TTC549 (cell line): ENCODE results near the gene SPEM3.
"Not testable (repeated sequence)": the region's sequence is repeated elsewhere in the genome, so short reads cannot be mapped to it uniquely, and the experiment has no call there.

Experiments
- FAIRE-seq: peaks from 2 replicates; lab custom pipeline; 2012; peaks lifted over from hg19 to GRCh38; lab: Jason Lieb, UNC

Gene SPEM3

DNA sequence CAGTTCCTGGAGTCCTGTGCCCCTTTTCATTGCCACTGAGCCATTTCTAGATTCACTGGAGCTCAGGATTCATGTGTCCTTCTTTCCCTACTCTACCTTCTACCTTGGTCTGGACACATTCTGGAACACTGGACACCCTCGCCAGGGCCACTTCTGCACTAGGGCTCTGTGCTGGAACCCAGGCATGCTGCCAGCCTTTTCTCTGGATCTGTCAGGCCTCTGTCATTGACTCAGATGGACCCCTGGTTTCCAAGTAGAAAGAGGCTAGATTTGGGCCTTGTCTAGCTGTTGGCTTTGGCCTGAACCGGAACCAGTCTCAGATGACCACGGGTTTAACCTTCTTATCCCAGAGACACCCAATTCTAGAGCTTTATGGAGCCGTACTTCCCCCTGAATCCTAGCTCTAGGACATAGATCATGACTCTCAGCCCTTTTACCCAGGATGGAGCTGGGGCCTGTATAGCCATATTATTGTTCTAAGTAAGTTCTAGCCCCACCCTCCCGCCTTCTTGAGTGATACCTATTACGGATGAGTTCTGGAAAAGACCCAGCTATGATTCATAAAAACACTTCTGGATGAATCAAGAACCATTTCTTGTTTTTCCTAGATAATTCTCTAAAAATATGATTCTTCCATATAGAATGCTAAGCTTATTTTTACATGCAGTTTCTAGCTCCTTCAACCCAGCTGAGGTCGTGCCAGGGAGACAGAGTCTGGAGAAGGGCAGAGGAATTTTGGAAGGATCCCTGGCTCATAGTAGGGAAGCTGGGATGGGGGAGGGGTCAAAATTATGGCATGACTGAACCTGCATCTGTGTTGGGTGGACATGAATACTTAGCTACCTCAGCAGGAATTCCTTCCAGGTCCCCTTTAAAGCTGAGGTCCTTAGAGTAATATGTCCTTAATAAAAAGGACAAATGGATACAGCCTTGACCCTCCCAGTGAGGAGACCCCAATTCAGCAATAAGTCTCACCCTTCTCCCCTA, 15.1 kb downstream of the SPEM3 start:
- FAIRE-seq, result no peak

DNA sequence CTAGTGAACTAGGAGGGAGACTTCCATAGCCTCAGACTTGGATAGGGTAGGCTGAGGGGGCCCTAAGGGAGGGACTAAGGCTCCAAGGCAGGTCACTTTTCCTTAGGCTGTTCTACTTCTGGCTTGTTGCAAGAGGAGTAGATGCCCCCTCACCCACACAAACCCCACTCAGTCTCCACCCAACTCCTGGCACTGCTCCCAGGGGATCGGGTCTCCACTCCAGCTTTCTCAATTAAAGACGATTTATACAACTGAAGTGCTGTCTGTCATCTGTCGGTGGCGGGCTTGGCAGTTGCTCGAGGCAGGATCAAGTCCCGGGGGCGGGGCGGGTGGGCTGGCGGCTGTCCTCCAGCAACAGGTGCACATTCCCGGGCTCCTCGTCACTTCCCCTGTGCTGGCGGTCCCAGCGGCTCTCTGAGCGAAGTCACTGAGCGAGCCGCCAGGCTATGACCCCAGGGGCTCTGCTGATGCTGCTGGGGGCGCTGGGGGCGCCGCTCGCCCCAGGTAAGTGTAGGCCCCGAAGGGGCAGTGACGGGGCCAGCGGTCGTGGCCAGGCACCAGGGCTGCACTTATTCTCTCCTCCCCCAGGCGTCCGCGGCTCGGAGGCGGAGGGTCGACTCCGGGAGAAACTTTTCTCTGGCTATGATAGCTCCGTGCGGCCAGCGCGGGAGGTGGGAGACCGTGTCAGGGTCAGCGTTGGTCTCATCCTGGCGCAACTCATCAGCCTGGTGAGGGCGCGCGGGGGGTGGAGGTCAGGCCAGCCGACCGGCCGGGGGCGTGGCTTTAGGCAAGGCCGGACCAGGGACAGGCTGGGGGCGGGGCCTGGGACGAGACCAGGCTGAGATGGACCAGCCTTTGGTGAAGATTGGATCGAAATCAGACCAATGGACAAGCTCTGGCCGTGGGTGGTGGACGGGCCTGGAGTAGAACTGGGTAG, 16.3 kb downstream of the SPEM3 start, which contains the start of gene CHRNB1:
Gene CHRNB1 (plus strand): TSS at position 380 of the 937 bp plus-strand sequence. CDS start 67 bp downstream, at position 447.
- FAIRE-seq, result no peak

DNA sequence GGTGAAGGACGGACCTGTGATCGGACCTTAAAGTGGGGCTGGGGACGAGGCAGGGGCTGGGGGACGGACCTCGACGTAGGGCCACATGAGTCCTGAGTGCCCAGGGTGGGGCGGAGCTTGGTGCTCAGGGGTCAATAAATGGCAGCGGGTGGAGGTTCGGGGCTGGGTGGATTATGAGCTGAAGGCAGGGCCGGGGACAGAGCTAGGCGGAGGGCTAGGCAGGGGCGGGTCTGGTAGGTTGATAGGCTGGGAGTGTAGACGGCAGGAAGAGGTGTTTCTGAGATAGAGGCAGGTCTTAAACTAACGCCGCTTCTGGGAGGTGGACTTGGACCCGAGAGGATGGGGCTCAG, 16.9 kb downstream of the SPEM3 start:
- FAIRE-seq, result no peak

DNA sequence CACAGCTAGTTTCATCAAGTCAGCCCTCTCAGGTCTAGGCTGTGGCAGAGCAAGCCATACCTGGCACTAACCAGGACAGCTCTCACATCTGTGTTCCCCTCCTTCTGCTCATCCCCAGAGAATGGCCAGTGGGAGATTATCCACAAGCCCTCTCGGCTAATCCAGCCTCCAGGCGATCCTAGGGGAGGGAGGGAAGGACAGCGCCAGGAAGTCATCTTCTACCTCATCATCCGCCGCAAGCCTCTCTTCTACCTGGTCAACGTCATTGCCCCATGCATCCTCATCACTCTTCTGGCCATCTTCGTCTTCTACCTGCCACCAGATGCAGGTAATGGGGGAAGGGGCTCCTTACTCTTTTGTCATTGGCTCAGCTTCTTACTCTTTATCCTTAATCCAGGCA, 19.8 kb downstream of the SPEM3 start:
- FAIRE-seq, result no peak

DNA sequence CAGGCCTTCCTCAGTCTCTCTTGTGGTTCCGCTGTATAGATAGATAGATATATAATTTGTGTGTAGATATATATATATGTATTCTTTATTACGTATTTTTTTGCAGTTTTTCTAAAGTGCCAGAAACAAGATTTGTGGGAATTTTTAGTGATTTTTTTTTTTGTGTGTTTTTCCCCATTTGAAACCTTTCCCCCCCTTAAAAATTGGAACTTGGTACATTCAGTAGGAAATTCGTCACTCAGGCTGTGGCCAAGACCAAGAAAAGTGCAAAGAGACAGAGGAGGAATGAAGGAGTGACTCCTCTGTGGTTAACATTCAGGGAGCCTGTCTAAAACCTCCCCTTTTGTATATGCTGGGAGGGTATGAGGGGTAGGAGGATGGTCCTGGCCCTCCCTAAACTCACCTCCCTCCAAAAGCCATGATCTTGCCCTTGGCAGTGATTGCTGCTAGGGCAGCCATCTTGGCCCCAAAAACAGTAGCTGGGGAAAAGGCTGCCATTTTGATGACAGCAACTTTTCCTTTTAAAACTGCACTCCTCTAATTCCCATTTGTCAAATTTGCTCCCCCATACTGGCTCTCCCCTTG, 31.4 kb downstream of the SPEM3 start:
- FAIRE-seq, result no peak

DNA sequence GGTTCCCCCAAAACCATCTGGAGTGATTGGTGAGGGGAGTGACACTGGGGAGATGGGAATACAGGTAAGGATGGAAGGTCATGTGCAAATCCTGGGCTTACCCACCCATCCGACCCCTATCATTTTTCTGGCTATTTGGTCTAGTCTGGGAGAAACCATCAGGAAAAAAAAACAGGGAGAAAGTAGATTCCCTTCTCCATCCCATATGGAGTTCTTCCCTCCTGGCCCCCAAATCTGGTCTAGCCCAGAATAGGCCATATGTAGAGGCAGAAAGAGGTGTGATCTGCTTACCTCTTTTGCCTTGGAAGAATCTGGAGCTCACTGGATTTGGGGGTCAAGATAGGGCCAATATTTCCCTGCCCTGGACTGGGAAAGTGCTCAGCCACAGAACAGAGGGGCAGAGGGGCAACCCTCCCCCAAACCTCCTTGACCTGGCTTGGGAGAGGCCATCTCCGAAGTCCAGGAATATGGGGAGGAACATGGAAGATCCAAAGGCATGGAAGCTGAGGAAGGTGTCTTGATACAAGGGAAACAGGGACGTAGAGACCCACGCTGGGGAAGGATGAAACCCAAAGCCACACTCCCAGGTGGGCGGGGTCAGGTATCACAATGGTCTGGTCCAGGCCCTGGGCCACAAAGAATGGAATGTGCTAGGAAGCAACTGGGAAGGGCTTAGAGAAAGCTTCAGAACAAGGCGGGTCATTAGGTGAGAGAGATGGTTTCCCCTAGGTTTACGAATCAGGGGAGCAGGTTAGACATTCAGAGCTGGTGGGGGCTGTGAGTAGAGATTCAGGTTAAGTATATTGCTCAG, 32.4 kb downstream of the SPEM3 start:
- FAIRE-seq, result no peak

DNA sequence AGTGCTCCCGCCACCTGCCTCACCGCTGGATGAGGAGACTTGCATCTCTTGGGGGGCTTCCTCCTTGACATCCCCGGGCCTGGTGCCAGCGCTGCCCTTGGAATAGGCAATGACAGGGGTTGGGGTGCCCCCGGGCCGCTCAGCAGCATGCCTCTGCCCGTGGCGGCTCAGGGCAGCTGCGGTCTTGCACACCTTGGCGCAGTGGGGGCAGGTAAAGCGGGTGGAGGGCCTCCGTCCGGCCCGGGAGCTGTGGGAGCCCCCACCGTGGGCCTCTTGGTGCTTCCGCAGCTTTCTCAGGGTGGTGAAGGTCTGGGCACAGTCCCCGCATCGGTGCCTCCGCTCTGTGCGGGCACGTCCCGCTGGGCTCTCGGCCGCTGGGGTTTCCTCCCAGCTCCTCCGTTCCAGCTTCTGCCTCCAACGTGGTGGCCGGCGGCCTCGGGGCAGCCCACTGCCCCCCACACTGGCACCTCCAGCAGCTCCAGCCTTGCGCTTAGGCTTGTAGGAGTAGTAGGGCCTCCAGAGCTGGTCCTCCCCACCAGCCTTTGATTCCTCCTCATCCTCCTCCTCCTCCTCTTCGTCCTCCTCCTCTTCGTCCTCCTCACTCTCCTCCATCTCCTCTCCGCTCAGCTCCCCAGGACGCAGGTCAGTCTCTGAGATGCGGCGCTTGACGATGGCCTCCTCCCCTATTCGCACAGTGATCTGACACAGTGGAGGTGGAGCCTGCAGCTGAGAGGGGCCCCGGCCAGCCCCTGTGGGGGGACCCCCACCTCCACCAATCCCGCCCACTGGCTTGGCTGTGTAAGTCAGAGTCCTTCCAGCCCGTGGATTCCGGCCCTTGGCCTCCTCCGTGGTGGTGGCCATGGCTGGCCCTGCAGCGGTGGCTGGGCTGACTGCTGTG, 34.1 kb downstream of the SPEM3 start:
- no peak for FAIRE-seq

DNA sequence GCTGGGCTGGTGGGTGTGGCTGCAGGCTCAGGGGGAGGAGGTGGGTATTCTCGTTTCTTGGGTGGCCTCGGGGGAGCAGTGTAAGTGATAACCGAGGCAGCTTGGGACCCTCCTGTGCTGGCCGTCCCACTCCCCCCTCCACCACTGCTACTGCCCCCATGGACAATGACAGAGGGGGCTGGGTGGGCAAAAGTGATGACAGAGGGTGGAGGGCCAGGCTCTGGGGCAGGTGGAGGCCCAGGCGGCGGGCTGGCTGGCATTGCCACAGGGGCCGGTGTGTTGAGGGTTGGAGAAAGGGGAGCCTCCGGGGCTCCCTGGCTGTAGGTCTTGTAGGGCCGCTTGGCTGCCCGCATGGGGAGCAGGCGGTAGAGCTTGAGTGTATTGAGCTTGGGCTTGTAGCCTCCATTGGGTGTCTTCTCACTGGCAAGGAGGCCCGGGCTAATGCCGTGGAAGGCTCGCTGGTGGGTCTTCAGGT, 34.8 kb downstream of the SPEM3 start:
- no peak for FAIRE-seq

DNA sequence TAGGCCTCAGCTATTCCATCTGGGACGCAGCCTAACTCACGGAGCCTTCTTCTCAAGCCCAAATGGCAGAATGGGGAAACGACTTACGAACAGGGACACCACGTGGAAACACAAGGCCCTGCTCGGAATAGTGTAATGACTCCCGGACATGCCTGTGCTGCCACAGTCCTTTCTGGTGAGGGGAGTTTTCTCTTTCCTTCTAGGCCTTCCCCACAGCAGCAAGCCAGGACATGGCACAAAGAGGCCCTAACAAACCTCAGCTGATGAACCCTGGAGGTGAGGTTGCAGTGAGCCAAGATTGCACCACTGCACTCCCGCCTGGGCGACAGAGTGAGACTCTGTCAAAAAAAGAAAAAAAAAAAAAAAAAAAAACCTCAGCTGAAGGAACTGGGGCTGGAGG, 35.4 kb downstream of the SPEM3 start:
- FAIRE-seq, result no peak

DNA sequence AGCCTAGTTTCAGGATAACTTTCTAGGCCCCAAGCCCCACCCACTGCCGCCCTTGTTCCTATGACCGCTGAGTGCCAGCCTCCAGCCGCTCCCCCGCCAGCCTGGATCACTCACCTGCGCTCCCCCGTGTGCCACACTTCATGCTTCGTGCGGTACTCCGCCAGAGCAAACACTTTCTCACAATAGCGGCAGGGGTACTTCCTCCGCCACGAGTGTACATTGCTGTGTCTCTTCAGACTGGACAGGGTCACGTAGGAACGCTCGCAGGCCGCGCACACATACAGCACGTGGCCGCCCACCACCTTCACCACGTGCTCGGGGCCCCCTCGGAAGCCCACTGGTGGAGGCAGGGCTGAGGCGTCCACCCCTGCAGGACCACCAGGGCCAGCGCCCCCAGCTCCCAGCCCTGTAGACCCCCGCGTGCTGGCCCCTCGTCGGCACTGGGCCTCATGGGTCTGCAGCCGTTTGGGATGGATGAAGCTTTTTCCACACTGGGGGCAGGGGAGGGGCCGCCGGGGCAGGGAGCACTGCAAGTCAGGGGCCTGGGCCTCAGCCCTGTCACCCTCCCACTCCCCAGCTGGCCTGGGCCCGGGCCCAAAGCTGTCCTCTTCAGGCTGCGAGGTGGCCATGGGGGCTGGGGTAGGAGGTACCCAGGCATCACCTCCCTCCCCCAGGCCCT, 37.1 kb downstream of the SPEM3 start:
- no peak for FAIRE-seq

DNA sequence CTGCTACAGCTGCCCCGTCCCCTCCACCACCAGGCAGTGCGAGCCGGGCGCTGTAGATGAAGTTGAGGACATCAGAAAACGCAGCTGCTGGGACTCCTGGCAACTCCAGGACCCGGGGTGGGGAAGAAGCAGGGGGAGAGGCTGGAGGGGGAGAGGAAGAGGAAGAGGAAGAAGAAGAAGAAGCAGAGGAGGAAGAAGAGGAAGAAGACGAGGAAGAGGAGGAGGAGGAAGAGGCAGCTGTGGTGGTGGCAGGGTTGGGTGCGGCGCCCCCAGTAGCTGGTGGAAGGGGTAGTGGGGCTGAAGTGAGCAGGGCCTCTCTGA, 37.6 kb downstream of the SPEM3 start:
- no peak for FAIRE-seq

DNA sequence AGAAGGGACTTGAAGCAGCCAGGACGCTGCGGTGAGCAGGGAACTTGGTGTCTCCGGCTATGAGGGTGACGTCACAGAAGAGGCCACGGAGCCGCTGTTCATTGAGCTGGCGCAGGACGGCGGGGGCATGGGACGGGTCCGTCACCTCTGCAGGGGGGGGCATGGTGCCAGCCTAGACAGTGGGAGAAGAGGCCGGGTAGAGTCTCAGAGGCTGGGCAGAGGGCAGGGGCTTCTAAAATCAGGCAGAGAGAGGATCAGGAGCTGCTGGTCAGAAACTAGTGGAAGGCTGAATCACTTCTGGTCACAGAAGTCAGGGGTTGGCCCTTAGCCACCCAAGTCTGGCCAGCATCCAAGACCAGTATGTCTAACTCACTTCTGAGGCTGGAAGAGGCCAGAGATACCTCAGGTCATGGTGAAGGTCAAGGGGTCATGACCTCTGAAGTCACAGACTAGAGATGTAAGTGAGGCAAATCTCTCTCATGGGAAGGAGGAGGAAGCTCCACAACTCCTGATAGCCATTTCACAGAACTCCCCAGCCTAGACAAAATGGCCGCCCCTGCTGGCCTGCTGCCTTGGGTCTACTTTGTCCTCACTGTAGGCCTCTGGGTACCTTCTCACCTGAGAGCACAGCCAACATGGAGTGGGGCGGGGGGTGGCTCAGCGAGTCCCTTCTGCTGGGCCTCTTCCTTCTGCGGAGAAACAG, 38.1 kb downstream of the SPEM3 start:
- no peak for FAIRE-seq

DNA sequence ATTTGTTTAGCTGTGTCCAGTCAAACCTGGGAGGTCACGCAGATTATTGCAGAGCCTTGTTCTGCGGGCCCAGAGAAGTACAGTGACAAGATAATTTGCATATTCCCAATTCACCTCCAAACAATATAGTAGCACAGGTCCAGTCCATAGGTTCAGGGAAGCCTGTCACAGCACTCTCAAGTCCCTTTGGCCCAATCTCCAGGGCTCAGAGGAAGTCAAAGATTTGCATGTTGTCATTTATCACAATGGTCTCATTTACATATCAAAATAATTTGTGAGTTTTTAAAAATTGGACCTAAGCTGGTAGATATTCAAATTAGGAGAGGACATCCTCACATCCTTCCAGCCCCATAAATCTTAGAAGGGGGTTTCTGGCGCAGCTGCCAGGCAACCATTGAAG, 38.8 kb downstream of the SPEM3 start:
- no peak for FAIRE-seq

DNA sequence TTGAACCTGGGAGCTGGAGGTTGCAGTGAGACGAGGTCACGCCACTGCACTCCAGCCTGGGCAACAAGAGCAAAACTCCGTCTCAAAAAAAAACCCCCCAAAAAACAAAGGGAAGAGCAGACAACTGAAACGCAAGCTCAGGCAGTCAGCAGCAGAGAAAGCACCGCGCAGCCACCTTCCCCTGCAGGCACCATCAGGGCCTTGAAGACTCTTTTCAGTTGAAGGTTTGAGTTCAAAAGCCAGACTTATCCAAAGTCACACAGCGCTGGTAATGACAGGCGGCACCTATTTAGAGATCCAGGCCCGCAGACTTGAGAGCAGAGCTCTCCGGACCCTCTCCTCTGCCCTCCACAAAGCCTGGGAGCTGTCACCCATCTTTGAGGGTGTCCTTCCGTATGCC, 39.6 kb downstream of the SPEM3 start:
- no peak for FAIRE-seq

DNA sequence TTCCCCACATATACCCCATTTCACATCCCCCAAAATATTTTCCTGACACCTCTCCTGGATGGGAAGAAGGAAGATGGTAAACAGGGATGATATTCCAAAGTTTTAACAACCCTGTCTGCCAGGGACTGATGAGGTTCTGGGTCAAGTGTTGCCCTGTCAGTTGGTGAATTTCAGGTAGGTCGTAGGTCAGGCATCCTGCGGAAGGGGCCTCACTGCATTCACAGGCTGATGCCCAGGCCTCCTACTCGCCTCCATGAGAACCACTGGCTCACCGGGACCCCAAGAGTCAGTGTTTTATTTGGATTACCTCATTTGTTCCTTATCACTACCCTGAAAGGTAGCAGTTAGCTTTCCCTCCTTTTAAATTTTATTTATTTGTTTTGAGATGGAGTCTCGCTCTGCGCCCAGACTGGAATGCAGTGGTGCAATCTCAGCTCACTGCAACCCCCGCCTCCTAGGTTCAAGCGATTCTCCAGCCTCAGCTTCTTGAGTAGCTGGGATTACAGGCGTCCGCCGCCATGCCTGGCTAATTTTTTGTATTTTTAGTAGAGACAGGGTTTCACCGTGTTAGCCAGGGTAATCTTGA, 40.2 kb downstream of the SPEM3 start:
- no peak for FAIRE-seq

DNA sequence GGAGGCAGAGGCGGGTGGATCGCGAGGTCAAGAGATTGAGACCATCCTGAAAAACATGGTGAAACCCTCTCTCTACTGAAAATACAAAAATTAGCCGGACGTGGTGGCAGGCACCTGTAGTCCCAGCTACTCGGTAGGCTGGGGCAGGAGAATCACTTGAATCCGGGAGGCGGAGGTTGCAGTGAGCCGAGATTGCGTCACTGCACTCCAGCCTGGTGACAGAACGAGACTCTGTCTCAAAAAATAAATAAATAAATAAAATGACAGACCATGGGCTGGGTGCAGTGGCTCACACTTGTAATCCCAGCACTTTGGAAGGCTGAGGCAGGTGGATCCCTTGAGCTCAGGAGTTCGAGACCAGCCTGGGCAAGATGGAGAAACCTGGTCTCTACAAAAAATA, 41.2 kb downstream of the SPEM3 start:
- FAIRE-seq, result not testable (repeated sequence)

DNA sequence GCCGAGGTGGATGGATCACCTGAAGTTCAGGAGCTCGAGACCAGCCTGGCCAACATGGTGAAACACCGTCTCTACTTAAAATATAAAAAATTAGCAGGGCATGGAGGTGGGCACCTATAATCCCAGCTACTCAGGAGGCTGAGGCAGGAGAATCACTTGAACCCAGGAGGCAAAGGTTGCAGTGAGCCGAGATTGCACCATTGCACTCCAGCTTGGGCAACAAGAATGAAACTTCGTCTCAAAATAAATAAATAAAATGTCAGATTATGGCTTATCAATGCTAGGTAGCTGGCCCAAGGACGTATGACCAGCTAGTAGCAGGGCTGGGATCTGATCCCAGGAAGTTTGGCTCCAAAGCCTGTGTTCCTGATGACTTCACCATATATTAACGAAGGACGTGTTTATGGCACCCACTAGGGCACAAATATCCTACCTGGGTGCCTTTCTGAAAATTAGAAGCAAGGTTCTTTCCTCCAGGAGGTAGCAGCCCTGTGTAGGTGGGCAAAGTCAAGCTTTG, 41.9 kb downstream of the SPEM3 start:
- FAIRE-seq, result not testable (repeated sequence)

DNA sequence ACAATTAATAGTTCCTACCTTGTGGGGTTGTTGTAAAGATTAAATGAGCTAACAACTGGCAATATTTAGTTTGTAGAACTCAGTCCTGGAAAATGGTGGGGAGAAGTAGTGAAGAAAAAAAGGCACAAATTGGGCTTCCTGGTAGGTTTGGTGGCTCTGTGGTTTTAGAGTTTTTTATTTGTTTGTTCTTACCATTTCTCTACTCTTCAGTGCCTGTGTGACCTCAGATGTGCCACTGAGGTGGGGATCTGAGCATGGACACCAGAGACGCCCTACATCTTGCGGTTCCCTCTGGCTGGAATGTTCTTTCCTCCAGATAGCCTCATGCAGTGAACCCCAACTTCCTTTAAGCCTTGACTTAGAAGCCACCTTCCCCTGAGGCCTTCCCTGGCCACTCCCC, 43.1 kb downstream of the SPEM3 start:
- no peak for FAIRE-seq

DNA sequence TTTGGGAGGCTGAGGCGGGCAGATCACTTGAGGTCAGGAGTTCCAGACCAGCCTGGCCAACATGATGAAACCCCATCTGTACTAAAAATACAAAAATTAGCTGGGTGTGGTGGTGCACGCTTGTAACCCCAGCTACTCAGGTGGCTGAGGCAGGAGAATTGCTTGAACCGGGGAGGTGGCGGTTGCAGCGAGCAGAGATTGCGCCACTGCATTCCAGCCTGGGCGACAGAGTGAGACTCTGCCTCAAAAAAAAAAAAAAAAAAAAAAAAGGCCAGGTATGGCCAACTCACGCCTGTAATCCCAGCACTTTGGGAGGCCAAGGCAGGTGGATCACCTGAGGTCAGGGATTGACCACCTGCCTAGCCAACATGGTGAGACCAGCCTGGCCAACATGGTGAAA, 46.1 kb downstream of the SPEM3 start:
- not testable (repeated sequence) for FAIRE-seq
